Naive thymus-derived CD4-positive, alpha-beta T cell (primary cell): Measurements from ENCODE around the gene C6orf89. TPM values are rescaled to one million over a fixed set of nuclear protein-coding genes. Genes with fewer than 3 reads are reported as not detected.
"Not testable (repeated sequence)": the region's sequence is repeated elsewhere in the genome, so short reads cannot be mapped to it uniquely, and the experiment has no call there.

Source experiments
- ATAC-seq: fragments of 150-1000 bp; cut with Tn5 transposase; 2 replicates; pipeline ENCODE4 v1.10.0; 2021; ENCODE audit warnings: mild to moderate bottlenecking, moderate library complexity
- CTCF ChIA-PET: fragments of 350-600 bp; sonication (Branson Sonifier 250); formaldehyde crosslinking; loops from one replicate; lab custom pipeline; 2021; ENCODE audit warnings: antibody characterized with exemption; lab: Charles Lee
- POLR2A ChIA-PET: fragments of 350-600 bp; sonication (Branson Sonifier 250); formaldehyde crosslinking; loops from one replicate; lab custom pipeline; 2021; ENCODE audit warnings: antibody characterized with exemption, inconsistent platforms; lab: Charles Lee
- DNase-seq, 9 donors: peaks; one replicate each; pipeline versions ENCODE4 v3.0.0 to v3.0.0-alpha.2; 2020 to 2022; ENCODE audit warnings: mixed read lengths in 1 of 9
- H3K27ac ChIP-seq: one replicate; pipeline ENCODE4 v1.7.0; 2013; ENCODE audit warnings: mild to moderate bottlenecking, low read depth, low read length, moderate library complexity
- H3K27me3 ChIP-seq, 2 donors: one replicate each; pipeline ENCODE4 v1.7.0; 2013; ENCODE audit warnings: low read length in 2 of 2, mild to moderate bottlenecking in 2 of 2, moderate library complexity in 2 of 2; ENCODE audit not compliant: control insufficient read depth in 2 of 2, insufficient read depth in 2 of 2
- H3K36me3 ChIP-seq, 3 experiments: 1 replicate in 2 of 3; 2 replicates in 1 of 3; pipeline ENCODE4 v1.7.0; 2013; ENCODE audit warnings: low read length in 3 of 3, mild to moderate bottlenecking in 3 of 3, moderate library complexity in 1 of 3; ENCODE audit not compliant: insufficient read depth in 3 of 3, control insufficient read depth in 2 of 3
- H3K4me1 ChIP-seq, 2 donors: one replicate each; pipeline ENCODE4 v1.7.0; 2013; ENCODE audit warnings: low read length in 2 of 2, mild to moderate bottlenecking in 2 of 2, moderate library complexity in 1 of 2; ENCODE audit not compliant: control insufficient read depth in 2 of 2, insufficient read depth in 2 of 2
- H3K4me3 ChIP-seq: 2 replicates; pipeline ENCODE4 v1.7.0; 2013; ENCODE audit warnings: mild to moderate bottlenecking, low read length
- H3K9me3 ChIP-seq, 3 experiments: 1 replicate in 2 of 3; 2 replicates in 1 of 3; pipeline ENCODE4 v1.7.0; 2013; ENCODE audit warnings: low read length in 3 of 3; ENCODE audit not compliant: control insufficient read depth in 2 of 3
- H3K27ac Mint-ChIP-seq, 9 donors: one replicate each; pipeline ENCODE4 v1.8.0; 2020 to 2022; ENCODE audit warnings: mixed read lengths in 9 of 9, mild to moderate bottlenecking in 8 of 9, moderate library complexity in 5 of 9, inconsistent platforms in 2 of 9
- H3K27me3 Mint-ChIP-seq, 5 donors: one replicate each; pipeline ENCODE4 v1.8.0; 2021 to 2022; ENCODE audit warnings: mixed read lengths in 5 of 5, mild to moderate bottlenecking in 1 of 5
- H3K36me3 Mint-ChIP-seq, 5 donors: one replicate each; pipeline ENCODE4 v1.8.0; 2020 to 2022; ENCODE audit warnings: mixed read lengths in 5 of 5, mild to moderate bottlenecking in 3 of 5, inconsistent platforms in 1 of 5
- H3K4me1 Mint-ChIP-seq, 7 donors: one replicate each; pipeline ENCODE4 v1.8.0; 2020 to 2022; ENCODE audit warnings: mixed read lengths in 7 of 7, mild to moderate bottlenecking in 3 of 7, inconsistent platforms in 1 of 7
- H3K4me3 Mint-ChIP-seq, 10 donors: one replicate each; pipeline ENCODE4 v1.8.0; 2020 to 2022; ENCODE audit warnings: mild to moderate bottlenecking in 10 of 10, mixed read lengths in 10 of 10, moderate library complexity in 6 of 10, inconsistent platforms in 2 of 10
- H3K9me3 Mint-ChIP-seq, 11 donors: one replicate each; pipeline ENCODE4 v1.8.0; 2020 to 2022; ENCODE audit warnings: mixed read lengths in 11 of 11, mild to moderate bottlenecking in 4 of 11, inconsistent platforms in 1 of 11, moderate library complexity in 1 of 11
- intact Hi-C, 2 donors: fragments of 100-400 bp; cut with micrococcal nuclease; formaldehyde crosslinking; loops; one replicate each; pipeline ENCODE4 v1.15.1; 2023
- polyA plus RNA-seq, 2 donors: library from polyadenylated mRNA; unstranded; fragments of 300-500 nt; fragmentation: Illumina TruSeq; gene quantifications; one replicate each; pipeline ENCODE4 v1.2.3, GENCODE V29; 2021
- total RNA-seq, 6 experiments: library from RNA in 5 of 6; stranded (reverse) in 5 of 6; gene quantifications; 1 replicate in 5 of 6; 2 replicates in 1 of 6; pipeline ENCODE4 v1.2.3 and lab custom pipeline; 2021 to 2026

C6orf89 gene
- total and polyA plus RNA-seq, 7 experiments from 2014 or later, result 34.6 to 48.2 (median 40.4) TPM

- Histone ChIP-seq H3K36me3 (no peaks in the 10 kb centered on the region), H3K27me3 (no peaks in the 10 kb centered on the region), H3K9me3 (no peaks in the 10 kb centered on the region), H3K27ac (no peak overlapping the region), H3K4me1 (peaks cover 9 to 17% of the 10 kb centered on the region in 2 donors), H3K4me3 (no peak overlapping the region)
- peak overlapping the region in 1 of 9 donors; percentile 14 for H3K27ac Mint-ChIP-seq
- no peak overlapping the region for H3K4me3 Mint-ChIP-seq
- H3K4me1 Mint-ChIP-seq, result peaks cover 5 to 37% (median 22%) of the 10 kb centered on the region in 7 donors
- no peak for DNase-seq
- peaks cover 1 to 36% (median 9%) of the 10 kb centered on the region in 5 donors for H3K27me3 Mint-ChIP-seq
- no peak for ATAC-seq
- POLR2A ChIA-PET, result no interaction called here
- H3K36me3 Mint-ChIP-seq, result peaks cover 0 to 3% (median 0%) of the 10 kb centered on the region in 5 donors
- intact Hi-C loops, result no loop called here
- CTCF ChIA-PET, result no interaction called here
- H3K9me3 Mint-ChIP-seq, result peaks cover 0 to 1% (median 0%) of the 10 kb centered on the region in 11 donors
These were observed 58.9 kb downstream of the C6orf89 start for GRCh38 chr6:36944650-36945049.

- ATAC-seq, result no peak
- peaks cover 5 to 43% (median 26%) of the 10 kb centered on the region in 7 donors for H3K4me1 Mint-ChIP-seq
- POLR2A ChIA-PET, result no interaction called here
These were observed 59.5 kb downstream of the C6orf89 start for GRCh38 chr6:36945301-36945700.

GRCh38 chr6:36946526-36946925, 60.8 kb downstream of the C6orf89 start:
- intact Hi-C loops, result no loop called here
- no peaks in the 10 kb centered on the region for H3K36me3 Mint-ChIP-seq
- peak overlapping the region in 2 of 10 donors; percentile 6 to 69 for H3K4me3 Mint-ChIP-seq
- CTCF ChIA-PET, result no interaction called here
- no peak overlapping the region for H3K4me3 ChIP-seq
- peaks cover 0 to 30% (median 0%) of the 10 kb centered on the region in 5 donors for H3K27me3 Mint-ChIP-seq
- H3K9me3 ChIP-seq, result no peaks in the 10 kb centered on the region
- POLR2A ChIA-PET, result interaction anchor here (0.9 kb wide), 1 partner anchor 9 kb away, joined by 3 read pairs; no protein-coding TSS in a partner anchor
- no peak overlapping the region for H3K27ac ChIP-seq
- DNase-seq (peak in 1 of 9 donors; percentile 15), ATAC-seq (no peak)
- H3K4me1 Mint-ChIP-seq, result peaks cover 5 to 44% (median 26%) of the 10 kb centered on the region in 7 donors
- no peaks in the 10 kb centered on the region for H3K27me3 ChIP-seq
- peak overlapping the region in 4 of 9 donors; percentile 49 to 69 (median 64) for H3K27ac Mint-ChIP-seq
- H3K9me3 Mint-ChIP-seq, result no peaks in the 10 kb centered on the region
- no peaks in the 10 kb centered on the region for H3K36me3 ChIP-seq
- H3K4me1 ChIP-seq, result peaks cover 9 to 17% of the 10 kb centered on the region in 2 donors

More at GRCh38 chr6:36945301-36945700, 59.5 kb downstream of the C6orf89 start:
- no peaks in the 10 kb centered on the region for H3K27me3 ChIP-seq
- peaks cover 0 to 1% (median 0%) of the 10 kb centered on the region in 11 donors for H3K9me3 Mint-ChIP-seq
- H3K27ac Mint-ChIP-seq, result no peak overlapping the region
- DNase-seq, result no peak
- no peak overlapping the region for H3K27ac ChIP-seq
- no peak overlapping the region for H3K4me3 ChIP-seq
- H3K36me3 Mint-ChIP-seq, result peaks cover 0 to 2% (median 0%) of the 10 kb centered on the region in 5 donors
- no peak overlapping the region for H3K4me3 Mint-ChIP-seq
- no peaks in the 10 kb centered on the region for H3K9me3 ChIP-seq
- peaks cover 9 to 17% of the 10 kb centered on the region in 2 donors for H3K4me1 ChIP-seq
- CTCF ChIA-PET, result no interaction called here
- H3K27me3 Mint-ChIP-seq, result peaks cover 0 to 32% (median 3%) of the 10 kb centered on the region in 5 donors
- intact Hi-C loops, result no loop called here
- H3K36me3 ChIP-seq, result no peaks in the 10 kb centered on the region

- H3K27ac Mint-ChIP-seq, result peak overlapping the region in 5 of 9 donors; percentile 7 to 85 (median 57)
- intact Hi-C loops, result no loop called here
- peaks cover 5 to 44% (median 26%) of the 10 kb centered on the region in 7 donors for H3K4me1 Mint-ChIP-seq
- H3K4me1 ChIP-seq, result peaks cover 9 to 17% of the 10 kb centered on the region in 2 donors
- no peaks in the 10 kb centered on the region for H3K9me3 Mint-ChIP-seq
- H3K27me3 Mint-ChIP-seq, result peaks cover 0 to 26% (median 0%) of the 10 kb centered on the region in 5 donors
- H3K27ac ChIP-seq, result peak overlapping the region; percentile 23
- H3K4me3 Mint-ChIP-seq, result peak overlapping the region in 8 of 10 donors; percentile 31 to 74 (median 62)
- no peak overlapping the region for H3K4me3 ChIP-seq
- no peaks in the 10 kb centered on the region for H3K9me3 ChIP-seq
- H3K36me3 ChIP-seq, result no peaks in the 10 kb centered on the region
- H3K27me3 ChIP-seq, result no peaks in the 10 kb centered on the region
- POLR2A ChIA-PET, result interaction anchor here (0.9 kb wide), 1 partner anchor 12 kb away, joined by 4 read pairs; no protein-coding TSS in a partner anchor
- ATAC-seq, result peak; percentile 83
- CTCF ChIA-PET, result no interaction called here
- peak in 6 of 9 donors; percentile 8 to 53 (median 35) for DNase-seq
- H3K36me3 Mint-ChIP-seq, result no peaks in the 10 kb centered on the region
These were observed 62.0 kb downstream of the C6orf89 start for GRCh38 chr6:36947570-36948351.

GRCh38 chr6:36949076-36949475, 63.3 kb downstream of the C6orf89 start:
- Mint-ChIP-seq H3K4me1 (peaks cover 14 to 46% (median 34%) of the 10 kb centered on the region in 7 donors), H3K4me3 (peak overlapping the region in 3 of 10 donors; percentile 3 to 62 (median 40)), H3K27me3 (peaks cover 0 to 20% (median 4%) of the 10 kb centered on the region in 5 donors), H3K27ac (peak overlapping the region in 5 of 9 donors; percentile 0 to 53 (median 47))
- H3K27ac ChIP-seq, CTCF ChIA-PET, H3K36me3 Mint-ChIP-seq, H3K27me3 ChIP-seq, H3K36me3 ChIP-seq, H3K9me3 Mint-ChIP-seq, DNase-seq, intact Hi-C loops, POLR2A ChIA-PET, H3K4me3 ChIP-seq, H3K9me3 ChIP-seq, ATAC-seq: not testable (repeated sequence)
- peaks cover 13 to 25% of the 10 kb centered on the region in 2 donors for H3K4me1 ChIP-seq

- DNase-seq (no peak), ATAC-seq (no peak)
- H3K9me3 Mint-ChIP-seq, result no peaks in the 10 kb centered on the region
- Histone ChIP-seq H3K27me3 (no peaks in the 10 kb centered on the region), H3K4me3 (no peak overlapping the region), H3K36me3 (no peaks in the 10 kb centered on the region), H3K4me1 (peaks cover 19 to 30% of the 10 kb centered on the region in 2 donors), H3K27ac (no peak overlapping the region), H3K9me3 (no peaks in the 10 kb centered on the region)
- intact Hi-C loops, result loop anchor here in 1 of 2 donors (5.0 kb wide), 1 partner anchor 37 kb away; no protein-coding TSS in a partner anchor
- peak overlapping the region in 6 of 9 donors; percentile 0 to 53 (median 46) for H3K27ac Mint-ChIP-seq
- CTCF ChIA-PET, result no interaction called here
- peak overlapping the region in 2 of 10 donors; percentile 27 to 62 for H3K4me3 Mint-ChIP-seq
- H3K27me3 Mint-ChIP-seq, result peaks cover 0 to 16% (median 4%) of the 10 kb centered on the region in 5 donors
- peaks cover 20 to 52% (median 39%) of the 10 kb centered on the region in 7 donors for H3K4me1 Mint-ChIP-seq
- no peaks in the 10 kb centered on the region for H3K36me3 Mint-ChIP-seq
- POLR2A ChIA-PET, result no interaction called here
These were observed 63.9 kb downstream of the C6orf89 start for GRCh38 chr6:36949636-36950035.
